Nephron (organoid): ENCODE data around the gene DENND1B.

ENCODE experiments used
- H3K27ac Mint-ChIP-seq, 3 experiments: 2 replicates each; pipeline ENCODE4 v1.8.0; 2020; ENCODE audit warnings: mixed read lengths in 3 of 3, mild to moderate bottlenecking in 2 of 3, moderate library complexity in 1 of 3
- H3K27me3 Mint-ChIP-seq: 2 replicates; pipeline ENCODE4 v1.8.0; 2021; ENCODE audit warnings: low read depth, mild to moderate bottlenecking, moderate library complexity, mixed read lengths
- H3K36me3 Mint-ChIP-seq: 2 replicates; pipeline ENCODE4 v1.8.0; 2020; ENCODE audit warnings: low read depth, mixed read lengths
- H3K4me1 Mint-ChIP-seq: 2 replicates; pipeline ENCODE4 v1.8.0; 2020; ENCODE audit warnings: mixed read lengths
- H3K4me3 Mint-ChIP-seq, 3 experiments: 2 replicates each; pipeline ENCODE4 v1.8.0; 2020; ENCODE audit warnings: mild to moderate bottlenecking in 3 of 3, mixed read lengths in 3 of 3, moderate library complexity in 2 of 3
- H3K9me3 Mint-ChIP-seq: 2 replicates; pipeline ENCODE4 v1.8.0; 2020; ENCODE audit warnings: mixed read lengths
- TF ChIP-seq, protein P1 (sequence below), 3 experiments: fragments of 200-600 bp; sonication (generic); IDR thresholded peaks; one replicate each; pipeline ENCODE4 v1.5.0; 2021; ENCODE audit warnings: antibody characterized with exemption in 3 of 3; ENCODE audit not compliant: unreplicated experiment in 3 of 3

Gene DENND1B

DNA sequence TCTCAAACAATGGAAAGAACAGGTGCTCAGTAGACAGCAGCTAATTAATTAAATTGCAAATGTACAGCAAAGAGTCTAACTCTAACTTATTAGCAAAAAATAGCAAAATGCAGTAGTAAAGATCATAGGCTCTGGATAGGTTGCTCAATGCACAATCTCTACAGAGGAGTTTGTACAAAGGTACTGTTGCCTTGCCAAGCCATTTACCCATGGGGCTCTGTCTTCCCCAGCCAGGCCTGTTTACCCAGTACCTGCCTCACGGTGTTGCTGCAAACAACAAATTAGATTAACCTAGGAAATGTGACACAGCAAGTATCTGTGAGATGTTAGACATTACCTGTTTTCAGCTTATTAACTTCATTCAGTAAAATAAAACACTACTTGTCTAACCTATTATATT is 222.0 kb downstream of the DENND1B start:
- Mint-ChIP-seq H3K4me3 (no peak overlapping the region), H3K27ac (no peak overlapping the region)

DNA sequence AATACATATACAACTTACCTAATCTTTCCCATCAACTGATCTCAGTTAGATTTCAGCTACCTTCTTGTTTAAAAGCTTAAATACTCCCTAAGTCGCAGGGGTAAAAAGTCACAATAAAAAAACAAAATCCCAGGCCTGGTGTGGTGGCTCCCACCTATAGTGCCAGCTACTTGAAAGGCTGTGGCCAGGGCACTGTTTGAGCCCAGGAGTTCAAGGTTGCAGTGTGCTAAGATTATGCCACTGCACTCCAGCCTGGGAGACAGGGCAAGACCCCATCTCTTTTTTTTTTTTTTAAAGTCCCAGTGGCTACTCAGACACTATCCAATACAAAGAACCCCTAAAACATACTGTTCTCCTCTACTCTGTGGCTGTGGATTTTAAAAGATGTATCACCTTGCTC is 228.3 kb downstream of the DENND1B start:
- no peaks in the 10 kb centered on the region for H3K9me3 Mint-ChIP-seq
- no peak overlapping the region for H3K4me3 Mint-ChIP-seq
- no peaks in the 10 kb centered on the region for H3K27me3 Mint-ChIP-seq
- TF ChIP-seq, protein P1, sequence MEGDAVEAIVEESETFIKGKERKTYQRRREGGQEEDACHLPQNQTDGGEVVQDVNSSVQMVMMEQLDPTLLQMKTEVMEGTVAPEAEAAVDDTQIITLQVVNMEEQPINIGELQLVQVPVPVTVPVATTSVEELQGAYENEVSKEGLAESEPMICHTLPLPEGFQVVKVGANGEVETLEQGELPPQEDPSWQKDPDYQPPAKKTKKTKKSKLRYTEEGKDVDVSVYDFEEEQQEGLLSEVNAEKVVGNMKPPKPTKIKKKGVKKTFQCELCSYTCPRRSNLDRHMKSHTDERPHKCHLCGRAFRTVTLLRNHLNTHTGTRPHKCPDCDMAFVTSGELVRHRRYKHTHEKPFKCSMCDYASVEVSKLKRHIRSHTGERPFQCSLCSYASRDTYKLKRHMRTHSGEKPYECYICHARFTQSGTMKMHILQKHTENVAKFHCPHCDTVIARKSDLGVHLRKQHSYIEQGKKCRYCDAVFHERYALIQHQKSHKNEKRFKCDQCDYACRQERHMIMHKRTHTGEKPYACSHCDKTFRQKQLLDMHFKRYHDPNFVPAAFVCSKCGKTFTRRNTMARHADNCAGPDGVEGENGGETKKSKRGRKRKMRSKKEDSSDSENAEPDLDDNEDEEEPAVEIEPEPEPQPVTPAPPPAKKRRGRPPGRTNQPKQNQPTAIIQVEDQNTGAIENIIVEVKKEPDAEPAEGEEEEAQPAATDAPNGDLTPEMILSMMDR (IDR thresholded peaks at IDR 0.05; ENCODE audit: unreplicated experiment in 3 of 3), result no peak
- no peaks in the 10 kb centered on the region for H3K4me1 Mint-ChIP-seq
- no peak overlapping the region for H3K27ac Mint-ChIP-seq
- peaks cover 8% of the 10 kb centered on the region for H3K36me3 Mint-ChIP-seq

More for the DNA sequence above, 222.0 kb downstream of the DENND1B start:
- Mint-ChIP-seq H3K9me3 (no peaks in the 10 kb centered on the region), H3K36me3 (no peaks in the 10 kb centered on the region), H3K27me3 (no peaks in the 10 kb centered on the region), H3K4me1 (no peaks in the 10 kb centered on the region)
- TF ChIP-seq, protein P1 (IDR thresholded peaks at IDR 0.05; ENCODE audit: unreplicated experiment in 3 of 3), result no peak

DNA sequence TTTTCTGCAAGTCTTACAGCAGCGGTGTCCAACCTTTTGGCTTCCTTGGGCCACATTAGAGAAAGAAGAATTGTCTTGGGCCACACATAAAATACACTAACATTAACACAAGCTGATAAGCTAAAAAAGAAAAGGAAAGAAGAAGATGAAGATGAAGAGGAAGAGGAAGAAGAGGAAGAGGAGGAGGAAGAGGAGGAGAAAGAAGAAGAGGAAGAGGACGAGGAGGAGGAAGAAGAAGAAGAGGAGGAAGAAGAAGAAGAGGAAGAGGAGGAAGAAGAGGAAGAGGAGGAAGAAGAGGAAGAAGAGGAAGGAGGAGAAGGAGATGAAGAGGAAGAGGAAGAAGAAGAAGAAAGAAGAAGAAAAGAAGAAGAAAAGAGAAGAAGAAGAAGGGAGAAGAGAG is 230.7 kb downstream of the DENND1B start:
- H3K4me1 Mint-ChIP-seq, result no peaks in the 10 kb centered on the region
- peaks cover 8% of the 10 kb centered on the region for H3K36me3 Mint-ChIP-seq
- no peaks in the 10 kb centered on the region for H3K27me3 Mint-ChIP-seq
- H3K4me3 Mint-ChIP-seq, result no peak overlapping the region
- H3K27ac Mint-ChIP-seq, result no peak overlapping the region
- TF ChIP-seq, protein P1 (IDR thresholded peaks at IDR 0.05; ENCODE audit: unreplicated experiment in 3 of 3), result no peak
- H3K9me3 Mint-ChIP-seq, result no peaks in the 10 kb centered on the region

DNA sequence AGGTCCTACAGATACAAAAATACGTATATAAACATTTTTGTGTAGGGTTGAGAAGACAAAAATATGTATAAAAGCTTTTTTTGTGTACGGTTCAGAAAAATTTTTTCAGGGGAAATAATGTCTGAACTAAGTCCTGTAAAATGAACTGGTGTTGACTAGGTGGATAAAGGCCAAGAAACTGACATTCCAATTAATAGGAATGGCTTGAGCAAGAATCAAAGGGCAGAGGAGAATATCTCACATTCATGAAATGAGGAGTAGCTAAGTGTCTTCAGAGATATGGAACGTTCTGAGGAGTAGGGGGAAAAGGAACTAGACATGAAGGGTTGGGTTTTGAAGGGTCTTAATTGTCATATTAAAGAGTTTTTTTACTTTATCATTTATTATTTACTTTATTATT is 231.2 kb downstream of the DENND1B start:
- H3K4me1 Mint-ChIP-seq, result no peaks in the 10 kb centered on the region
- H3K27ac Mint-ChIP-seq, result no peak overlapping the region
- peaks cover 8% of the 10 kb centered on the region for H3K36me3 Mint-ChIP-seq
- no peaks in the 10 kb centered on the region for H3K9me3 Mint-ChIP-seq
- no peaks in the 10 kb centered on the region for H3K27me3 Mint-ChIP-seq
- no peak overlapping the region for H3K4me3 Mint-ChIP-seq
- TF ChIP-seq, protein P1 (IDR thresholded peaks at IDR 0.05; ENCODE audit: unreplicated experiment in 3 of 3), result no peak

DNA sequence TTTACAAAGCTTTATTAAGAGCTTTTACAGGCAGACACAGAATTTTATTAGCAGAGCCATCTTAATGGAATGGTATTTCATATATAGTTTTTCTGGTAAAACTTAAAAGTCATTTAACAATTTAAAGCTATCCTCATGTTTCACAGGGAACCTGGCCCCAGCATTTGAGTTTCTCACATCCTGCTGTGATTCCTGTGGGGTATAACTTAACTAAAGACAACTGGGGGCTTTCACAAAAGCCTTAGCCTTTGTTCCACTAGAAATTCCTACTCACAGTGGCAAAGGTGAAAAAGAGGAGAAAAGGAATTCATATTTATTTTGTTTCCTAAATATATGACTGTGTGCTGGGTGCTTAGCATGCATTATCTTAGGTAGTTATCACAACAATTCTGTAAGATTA is 233.9 kb downstream of the DENND1B start:
- Mint-ChIP-seq H3K4me1 (no peaks in the 10 kb centered on the region), H3K27ac (no peak overlapping the region), H3K36me3 (peaks cover 8% of the 10 kb centered on the region), H3K4me3 (no peak overlapping the region), H3K27me3 (no peaks in the 10 kb centered on the region), H3K9me3 (no peaks in the 10 kb centered on the region)
- TF ChIP-seq, protein P1 (IDR thresholded peaks at IDR 0.05; ENCODE audit: unreplicated experiment in 3 of 3), result no peak

DNA sequence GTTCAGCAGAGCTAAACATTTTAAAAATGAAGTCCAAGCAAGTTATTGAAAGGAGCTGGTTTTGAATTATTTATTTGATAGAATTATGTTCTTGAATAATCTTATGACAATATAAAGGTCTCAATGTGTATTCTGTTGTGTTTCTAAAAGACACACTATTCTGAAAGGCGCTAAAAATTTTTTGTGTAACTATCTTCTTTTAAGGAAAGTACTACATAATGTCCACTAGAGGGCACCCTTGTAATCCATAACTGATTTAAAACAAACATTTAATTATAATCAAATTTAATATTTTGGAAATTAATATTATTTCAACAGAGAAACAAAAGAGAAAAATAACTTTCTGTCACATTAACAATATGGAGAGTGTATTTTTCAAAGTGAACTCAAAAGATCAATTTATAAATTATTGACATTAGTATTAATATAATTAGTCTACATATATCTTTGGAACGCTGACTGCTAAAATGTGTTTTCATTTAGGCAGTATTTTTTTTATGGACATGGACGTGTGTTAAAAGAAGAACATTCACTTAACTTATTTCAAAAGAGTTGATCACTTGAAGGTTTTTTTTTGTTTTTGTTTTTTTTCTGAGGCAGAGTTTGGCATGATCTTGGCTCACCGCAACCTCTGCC is 248.4 kb downstream of the DENND1B start:
- TF ChIP-seq, protein P1 (IDR thresholded peaks at IDR 0.05; ENCODE audit: unreplicated experiment in 3 of 3), result peak; percentile 68 to 84 (median 70)
- Mint-ChIP-seq H3K36me3 (no peaks in the 10 kb centered on the region), H3K9me3 (no peaks in the 10 kb centered on the region), H3K4me3 (no peak overlapping the region), H3K4me1 (no peaks in the 10 kb centered on the region), H3K27me3 (no peaks in the 10 kb centered on the region), H3K27ac (no peak overlapping the region)
